Stimulated activated CD4-positive, alpha-beta T cell treated with anti-CD3 and anti-CD28 coated beads, Interleukin-2, amount 100 ng/mL, for 24 hours (primary cell): Measurements from ENCODE around the gene TCF7L2.

ENCODE experiments used
- DNase-seq, 2 donors: peaks; one replicate each; pipeline ENCODE4 v3.0.0-alpha.2; 2020

The TCF7L2 gene

GRCh38 chr10:113128450-113129070, 178.5 kb downstream of the TCF7L2 start:
- DNase-seq: no peak

- no peak for DNase-seq
These were observed 179.1 kb downstream of the TCF7L2 start for GRCh38 chr10:113129117-113129516.

GRCh38 chr10:113130014-113130641, 180.1 kb downstream of the TCF7L2 start:
- no peak for DNase-seq

GRCh38 chr10:113131613-113132261, 181.7 kb downstream of the TCF7L2 start:
- DNase-seq: no peak

GRCh38 chr10:113132591-113133121, 182.6 kb downstream of the TCF7L2 start:
- no peak for DNase-seq

GRCh38 chr10:113133497-113134115, 183.6 kb downstream of the TCF7L2 start:
- DNase-seq: no peak

GRCh38 chr10:113135025-113135424, 185.0 kb downstream of the TCF7L2 start:
- DNase-seq: no peak

- no peak for DNase-seq
These were observed 188.1 kb downstream of the TCF7L2 start for GRCh38 chr10:113137941-113138685.

GRCh38 chr10:113138937-113139585, 189.0 kb downstream of the TCF7L2 start:
- DNase-seq: no peak

GRCh38 chr10:113139699-113140098, 189.7 kb downstream of the TCF7L2 start:
- DNase-seq: no peak

GRCh38 chr10:113140143-113141011, 190.3 kb downstream of the TCF7L2 start:
- DNase-seq: no peak

GRCh38 chr10:113142601-113143362, 192.7 kb downstream of the TCF7L2 start:
- DNase-seq: no peak

- DNase-seq: no peak
These were observed 194.5 kb downstream of the TCF7L2 start for GRCh38 chr10:113144576-113144975.

GRCh38 chr10:113148071-113148825, 198.2 kb downstream of the TCF7L2 start:
- DNase-seq: no peak

GRCh38 chr10:113148901-113149300, 198.9 kb downstream of the TCF7L2 start:
- DNase-seq: no peak

GRCh38 chr10:113149626-113150025, 199.6 kb downstream of the TCF7L2 start:
- DNase-seq: no peak

- no peak for DNase-seq
These were observed 201.2 kb downstream of the TCF7L2 start for GRCh38 chr10:113151190-113151666.

GRCh38 chr10:113153493-113154102, 203.6 kb downstream of the TCF7L2 start:
- no peak for DNase-seq

GRCh38 chr10:113157441-113157840, 207.4 kb downstream of the TCF7L2 start:
- DNase-seq: no peak
